DOHH2 (cell line): ENCODE measurements around the gene SRP19.

ENCODE experiments used
- CTCF ChIP-seq: fragments of 200-600 bp; sonication (generic); IDR thresholded peaks from one replicate; pipeline ENCODE4 v1.5.1; 2014; ENCODE audit warnings: antibody characterized with exemption, mild to moderate bottlenecking, low read depth, low read length; ENCODE audit not compliant: poor library complexity, severe bottlenecking
- EZH2phosphoT487 ChIP-seq: fragments of 200-600 bp; sonication (generic); IDR thresholded peaks from 2 replicates; pipeline ENCODE4 v1.6.1; 2017; ENCODE audit warnings: borderline replicate concordance, mild to moderate bottlenecking, antibody characterized with exemption, low read length, moderate library complexity, mixed read lengths

GRCh38 chr5:112857866-112858265 lies 3.2 kb upstream of the SRP19 start:
- TF ChIP-seq CTCF (no peak), EZH2phosphoT487 (no peak)
